IPS-18c (cell line): ENCODE results near the gene VOPP1.

Source experiments
- H3K4me3 ChIP-seq: 2 replicates; pipeline ENCODE4 v1.7.0; 2013; ENCODE audit warnings: low read depth, mild to moderate bottlenecking, low read length, moderate library complexity; ENCODE audit not compliant: insufficient read depth
- H3K9me3 ChIP-seq: one replicate; pipeline ENCODE4 v1.6.1; 2013; ENCODE audit warnings: mild to moderate bottlenecking, low read length, moderate library complexity; ENCODE audit not compliant: control insufficient read depth, insufficient read depth

VOPP1 gene

DNA sequence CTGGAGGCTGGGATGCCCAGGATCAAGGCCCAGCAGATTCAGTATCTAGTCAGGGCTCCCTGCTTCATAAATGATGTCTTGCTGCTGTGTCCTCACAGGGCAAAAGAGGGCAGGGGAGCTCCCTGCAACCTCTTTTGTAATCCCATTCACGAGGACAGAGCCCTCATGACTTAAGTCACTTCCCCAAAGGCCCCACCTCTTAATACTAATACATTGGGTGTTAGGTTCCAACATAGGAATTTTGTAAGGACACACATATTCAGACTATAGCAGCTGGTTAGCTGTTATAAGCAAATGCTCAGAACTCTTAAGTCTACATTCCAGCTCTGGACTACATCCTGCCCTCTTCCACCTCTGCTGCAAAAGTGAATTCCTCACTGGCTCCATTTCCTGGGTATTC is 63.0 kb downstream of the VOPP1 start:
- Histone ChIP-seq H3K9me3 (no peaks in the 10 kb centered on the region), H3K4me3 (no peak overlapping the region)

DNA sequence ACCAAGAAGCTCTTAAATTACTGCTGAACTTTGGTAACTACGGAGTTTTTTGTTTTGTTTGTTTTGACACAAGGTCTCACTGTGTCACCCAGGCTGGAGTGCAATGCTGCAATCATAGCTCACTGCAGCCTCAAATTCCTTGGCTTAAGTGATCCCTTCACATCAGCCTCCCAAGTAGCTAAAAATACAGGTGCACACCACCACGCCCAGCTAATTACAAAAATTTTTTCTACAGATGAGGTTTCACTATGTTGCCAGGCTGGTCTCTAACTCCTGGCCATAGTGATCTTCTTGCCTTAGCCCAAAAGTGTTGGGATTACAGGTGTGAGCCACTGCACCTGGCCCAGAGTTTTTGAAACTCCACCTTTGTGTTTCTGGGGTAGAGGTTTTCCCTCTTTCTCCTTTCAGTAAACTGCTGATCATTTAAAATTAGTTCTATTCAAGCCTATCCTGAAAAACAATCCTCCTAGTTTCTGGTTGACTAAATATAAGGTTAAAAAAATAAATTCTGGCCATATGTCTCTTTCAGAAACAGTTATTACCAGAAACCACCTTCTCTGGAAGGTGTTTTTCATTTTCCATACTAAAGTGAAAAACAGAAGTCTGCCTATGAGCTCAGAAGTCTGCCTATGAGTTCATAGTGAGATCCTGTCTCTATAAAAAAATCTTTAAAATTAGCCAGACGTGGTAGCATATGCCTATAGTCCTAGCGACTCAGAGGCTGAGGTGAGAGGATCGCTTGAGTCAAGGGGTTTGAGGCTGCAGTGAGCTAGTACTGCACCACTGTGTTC is 63.9 kb downstream of the VOPP1 start:
- H3K9me3 ChIP-seq: no peaks in the 10 kb centered on the region

DNA sequence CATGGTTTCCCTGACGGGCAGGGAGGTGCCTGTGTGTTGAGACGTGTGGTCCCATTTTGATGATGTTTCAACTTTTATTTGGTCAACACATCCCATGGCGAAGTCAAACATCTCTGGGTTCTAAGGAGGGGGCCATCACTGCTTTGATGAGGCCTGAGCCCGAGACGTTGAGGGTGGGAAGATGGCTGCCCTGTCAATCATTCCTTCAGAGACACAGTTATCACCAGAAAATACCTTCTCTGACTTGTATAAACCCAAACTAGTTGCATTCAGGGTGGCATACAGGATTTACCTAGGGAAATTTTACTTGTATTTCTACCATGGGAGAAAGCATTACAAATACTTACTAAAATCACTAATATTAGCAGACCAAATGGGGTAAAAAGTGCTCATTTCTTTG is 64.6 kb downstream of the VOPP1 start:
- H3K9me3 ChIP-seq: no peaks in the 10 kb centered on the region
- H3K4me3 ChIP-seq: no peak overlapping the region

More for the DNA sequence above, 63.9 kb downstream of the VOPP1 start:
- H3K4me3 ChIP-seq: no peak overlapping the region

DNA sequence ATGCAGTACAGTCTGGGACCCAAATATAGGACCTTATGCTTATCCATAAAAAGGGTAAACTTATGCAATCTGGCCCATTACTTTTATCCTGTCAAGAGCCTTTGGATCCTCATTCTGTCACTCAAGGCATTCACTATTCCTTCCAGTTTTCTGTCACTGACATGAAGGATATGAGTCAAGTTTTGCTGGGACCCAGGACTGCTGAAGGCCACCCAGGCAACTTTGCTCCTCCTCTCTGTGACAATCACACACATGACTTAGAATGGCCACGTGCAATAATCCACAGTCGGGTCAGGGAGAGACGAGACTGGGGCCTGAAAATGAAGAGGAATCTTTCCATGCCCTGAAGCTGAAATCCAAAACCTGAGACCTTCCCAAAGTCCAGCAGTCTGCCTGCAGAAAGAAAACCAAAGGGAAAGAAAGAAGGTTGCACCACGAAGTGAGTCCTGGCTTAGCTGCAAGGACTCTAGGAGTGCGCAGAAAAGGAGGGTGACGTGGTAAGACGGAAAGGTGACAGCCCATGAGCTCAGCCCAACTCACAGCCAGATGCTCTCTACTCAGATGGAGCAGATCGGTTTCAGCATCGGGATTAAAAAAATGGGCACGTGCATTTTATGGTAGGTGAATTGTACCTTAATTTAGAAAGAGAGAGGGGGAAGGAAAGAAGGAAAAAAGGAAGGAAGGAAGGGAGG is 67.2 kb downstream of the VOPP1 start:
- no peaks in the 10 kb centered on the region for H3K9me3 ChIP-seq
- H3K4me3 ChIP-seq: no peak overlapping the region

DNA sequence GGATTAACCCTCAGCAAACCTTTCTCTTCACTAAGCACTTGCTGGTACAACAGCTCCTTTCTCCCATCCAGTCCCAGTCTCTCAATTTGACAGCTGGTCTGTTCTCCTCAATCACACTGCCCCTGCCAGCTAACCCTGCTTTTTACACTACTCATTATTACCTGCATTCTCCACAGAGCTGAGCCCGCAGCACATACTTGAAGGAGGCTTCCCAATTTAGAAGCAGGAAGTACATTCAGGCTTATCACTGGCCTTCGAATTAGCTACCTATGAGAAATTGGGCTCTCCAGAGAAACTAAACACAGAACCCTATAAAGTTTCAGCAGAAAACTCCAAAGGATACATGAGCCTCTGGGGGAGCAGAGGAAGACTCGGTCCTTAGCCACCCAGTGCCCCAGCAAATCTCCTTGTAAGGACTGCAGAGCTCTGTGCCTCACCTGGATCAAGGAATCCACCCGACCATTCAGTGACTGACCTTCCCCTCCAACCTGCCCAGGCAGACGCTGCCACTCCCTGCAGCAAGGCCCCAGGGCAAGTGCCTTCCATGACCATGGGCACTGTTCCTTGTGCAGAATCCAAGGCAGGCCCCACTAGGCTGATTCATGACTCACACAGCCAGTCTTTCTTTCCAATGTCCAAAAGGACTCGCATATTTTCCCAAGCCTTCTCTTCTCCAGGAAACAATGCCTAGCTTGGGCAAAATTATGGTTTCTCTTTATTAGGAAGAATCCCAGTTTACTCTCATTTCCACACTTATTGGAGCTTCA is 68.0 kb downstream of the VOPP1 start:
- Histone ChIP-seq H3K9me3 (no peaks in the 10 kb centered on the region), H3K4me3 (no peak overlapping the region)

DNA sequence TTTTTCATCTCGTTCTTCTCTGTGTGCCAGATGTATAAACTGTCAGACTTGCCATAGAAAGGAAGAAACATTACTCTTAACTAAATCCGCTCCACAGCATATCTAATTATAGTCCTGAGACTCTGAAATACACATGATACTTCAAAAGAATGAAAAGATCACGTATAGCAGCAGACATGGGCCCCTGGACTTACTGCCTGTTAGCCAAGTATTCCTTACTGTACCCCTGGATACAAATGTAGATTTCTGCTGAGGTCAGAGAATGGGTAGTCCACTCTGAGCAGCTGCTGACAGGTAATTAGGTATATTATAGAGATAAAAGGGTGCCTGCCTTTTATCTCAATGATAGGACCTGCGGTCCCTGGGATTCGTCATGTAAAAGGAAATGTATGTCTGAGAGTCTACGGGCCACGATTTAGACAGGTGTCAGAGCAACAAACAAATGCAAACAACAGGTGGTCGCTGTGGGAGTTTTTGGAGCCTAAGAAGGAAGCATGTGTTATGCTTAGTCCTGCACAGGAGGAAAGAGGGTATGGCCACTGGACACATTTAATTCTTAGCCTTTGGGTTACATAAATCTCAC is 69.4 kb downstream of the VOPP1 start:
- Histone ChIP-seq H3K4me3 (no peak overlapping the region), H3K9me3 (no peaks in the 10 kb centered on the region)

DNA sequence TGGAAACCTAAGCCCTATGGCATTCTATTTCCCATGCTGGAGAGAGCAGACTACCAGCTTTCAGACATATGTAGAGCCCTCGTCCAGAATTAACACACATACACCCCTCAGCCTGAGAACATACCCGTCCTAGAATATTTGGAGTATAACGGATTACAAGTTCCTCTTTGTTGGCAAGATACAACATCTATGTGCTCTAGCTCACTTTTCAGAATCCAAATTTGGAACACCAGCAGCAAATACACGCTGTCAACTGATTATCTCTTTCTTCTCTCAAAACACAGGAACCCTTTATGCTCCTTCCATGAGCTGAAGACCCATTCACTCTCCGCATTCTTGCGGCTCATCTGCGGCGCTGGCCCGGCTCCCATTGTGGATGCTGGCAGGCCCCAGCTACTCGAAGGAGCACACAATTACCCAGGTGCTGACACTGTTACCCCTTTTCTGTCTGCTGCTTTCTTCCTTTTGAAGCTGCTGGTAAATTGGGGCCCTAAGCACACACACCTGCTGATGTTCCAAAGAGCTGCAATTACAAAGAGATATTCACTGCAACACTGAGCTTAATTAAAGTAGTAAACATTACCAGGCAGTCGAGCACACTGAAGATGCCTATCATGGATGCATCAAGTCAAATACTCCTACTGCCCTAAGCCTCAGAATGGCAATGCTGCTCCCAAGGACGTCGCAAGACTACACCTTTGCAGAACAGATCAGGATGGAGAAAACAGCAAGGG is 70.0 kb downstream of the VOPP1 start:
- H3K9me3 ChIP-seq: no peaks in the 10 kb centered on the region
- no peak overlapping the region for H3K4me3 ChIP-seq

DNA sequence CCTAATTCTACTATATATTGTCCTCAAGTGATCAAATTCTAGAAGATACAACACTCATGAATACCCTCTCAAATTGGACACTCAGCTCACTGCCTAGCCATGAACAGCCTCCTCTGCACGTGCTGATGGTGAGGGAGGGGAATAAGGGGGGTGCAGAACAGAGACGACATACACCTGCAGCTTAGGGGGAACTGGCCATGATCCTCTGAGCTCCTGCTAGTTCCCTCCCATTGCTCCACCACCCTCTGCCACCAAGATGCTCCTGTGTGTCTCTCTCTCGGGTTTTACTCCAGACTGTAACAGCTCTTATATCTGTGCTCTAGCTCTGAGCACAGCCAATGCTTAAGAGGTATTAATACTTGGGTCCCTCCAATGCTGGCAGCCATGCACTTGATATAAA is 70.7 kb downstream of the VOPP1 start:
- Histone ChIP-seq H3K9me3 (no peaks in the 10 kb centered on the region), H3K4me3 (no peak overlapping the region)

DNA sequence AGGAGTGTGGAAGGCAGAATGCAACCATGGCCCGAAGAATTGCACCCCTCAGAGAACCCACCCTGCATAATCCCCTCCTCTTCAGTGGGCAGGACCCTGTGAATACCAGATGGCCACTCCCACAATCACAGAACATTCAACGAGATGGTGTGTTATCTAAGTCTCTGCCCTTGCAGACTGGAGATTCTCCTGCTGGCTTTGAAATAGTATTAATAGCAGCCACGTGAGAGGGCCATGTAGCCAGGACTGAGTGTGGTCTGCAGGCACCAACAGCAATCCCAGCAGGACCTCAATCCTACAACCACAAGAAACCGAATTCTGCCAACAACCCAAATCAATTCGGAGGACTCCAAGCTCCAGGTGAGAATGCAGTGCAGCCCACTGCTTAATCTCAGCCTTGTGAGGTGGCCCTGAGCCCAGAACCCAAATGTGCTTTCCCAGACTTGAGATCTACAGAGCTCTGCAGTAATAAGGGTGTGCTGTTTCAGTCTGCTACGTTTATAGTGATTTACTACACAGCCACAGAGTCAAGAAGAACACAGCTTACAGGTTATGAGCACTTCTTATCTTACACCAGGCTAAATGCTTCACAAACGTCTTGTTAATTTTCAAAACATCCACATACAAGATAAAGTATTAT is 72.1 kb downstream of the VOPP1 start:
- no peaks in the 10 kb centered on the region for H3K9me3 ChIP-seq
- H3K4me3 ChIP-seq: no peak overlapping the region

DNA sequence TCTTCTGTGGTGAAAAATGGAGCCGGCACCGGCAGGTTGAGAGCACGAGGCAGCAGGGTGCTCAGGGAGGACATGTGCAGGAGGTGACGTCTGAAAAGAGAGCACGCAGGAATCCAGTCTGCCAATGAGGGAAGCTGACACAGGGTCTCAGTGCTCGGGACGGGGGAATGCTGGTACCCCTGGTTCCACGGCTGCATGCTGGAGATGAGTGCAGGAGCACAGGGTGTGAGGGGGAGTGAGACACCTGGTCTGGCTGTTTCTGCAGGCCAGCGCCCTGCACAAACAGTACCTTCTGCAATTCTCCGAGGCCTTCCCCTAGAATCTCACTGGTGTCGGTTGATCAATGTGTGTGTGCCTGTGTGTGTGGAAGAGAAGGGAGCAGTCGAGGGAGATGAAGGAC is 72.7 kb downstream of the VOPP1 start:
- peaks cover 2% of the 10 kb centered on the region for H3K9me3 ChIP-seq
- H3K4me3 ChIP-seq: no peak overlapping the region

DNA sequence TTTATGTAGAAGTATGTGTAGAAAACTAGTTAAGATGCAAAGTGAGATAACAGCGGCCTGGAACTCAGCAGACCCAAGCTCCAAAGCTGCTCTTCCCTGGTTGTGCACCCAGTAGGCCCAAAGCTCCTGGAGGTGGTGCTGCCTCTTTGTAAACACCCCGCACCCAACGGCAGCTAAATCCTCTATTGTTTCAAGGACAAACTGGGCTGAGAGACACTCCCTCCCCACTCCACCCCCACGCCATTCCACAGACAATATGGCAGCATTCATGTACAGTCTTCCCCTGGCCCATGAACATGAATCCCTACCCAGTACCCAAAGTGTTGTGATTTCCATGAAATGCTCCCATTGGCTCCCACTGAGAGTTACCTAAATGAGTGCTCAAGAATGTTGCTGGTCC is 73.5 kb downstream of the VOPP1 start:
- Histone ChIP-seq H3K9me3 (peaks cover 2% of the 10 kb centered on the region), H3K4me3 (no peak overlapping the region)

DNA sequence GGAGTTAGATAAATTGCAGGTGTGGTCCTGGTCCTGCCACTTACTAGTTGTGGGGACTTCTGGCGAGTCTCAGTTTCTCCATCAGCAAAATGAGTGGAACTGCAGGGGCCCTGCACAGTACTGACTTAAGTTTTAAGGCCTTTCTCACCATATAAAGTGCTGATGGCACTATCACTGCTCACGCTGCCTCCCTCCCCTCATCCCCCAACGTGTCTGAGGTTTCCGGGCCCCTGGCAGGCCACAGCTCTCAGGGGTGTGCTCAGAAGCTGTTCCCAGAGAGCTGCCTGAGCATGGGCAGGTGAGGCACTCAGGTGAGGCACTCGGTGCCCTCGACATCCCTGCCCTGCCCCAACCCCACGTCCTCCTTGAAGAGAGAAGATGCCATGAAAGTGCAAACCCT is 74.2 kb downstream of the VOPP1 start:
- Histone ChIP-seq H3K4me3 (no peak overlapping the region), H3K9me3 (peaks cover 2% of the 10 kb centered on the region)

DNA sequence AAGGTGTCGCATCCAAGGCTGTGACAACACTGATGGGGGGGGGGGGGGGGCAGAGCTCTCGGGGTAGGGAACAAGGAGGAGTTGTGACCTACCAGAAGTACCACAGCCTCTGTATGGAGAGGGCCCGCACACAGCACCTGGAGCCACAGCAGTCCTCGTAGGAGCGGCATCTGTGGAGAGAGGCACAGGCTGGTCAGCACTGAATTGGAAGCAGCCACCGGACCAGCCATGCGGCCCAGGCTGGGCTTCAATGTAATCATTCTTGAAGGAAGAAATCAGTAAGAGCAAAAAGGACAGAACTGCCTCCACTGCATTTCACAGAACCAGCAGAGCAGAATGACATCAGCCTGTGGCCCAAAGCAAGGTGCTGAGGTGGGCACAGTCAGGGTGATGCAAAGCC is 74.8 kb downstream of the VOPP1 start:
- Histone ChIP-seq H3K4me3 (no peak overlapping the region), H3K9me3 (peaks cover 2% of the 10 kb centered on the region)

DNA sequence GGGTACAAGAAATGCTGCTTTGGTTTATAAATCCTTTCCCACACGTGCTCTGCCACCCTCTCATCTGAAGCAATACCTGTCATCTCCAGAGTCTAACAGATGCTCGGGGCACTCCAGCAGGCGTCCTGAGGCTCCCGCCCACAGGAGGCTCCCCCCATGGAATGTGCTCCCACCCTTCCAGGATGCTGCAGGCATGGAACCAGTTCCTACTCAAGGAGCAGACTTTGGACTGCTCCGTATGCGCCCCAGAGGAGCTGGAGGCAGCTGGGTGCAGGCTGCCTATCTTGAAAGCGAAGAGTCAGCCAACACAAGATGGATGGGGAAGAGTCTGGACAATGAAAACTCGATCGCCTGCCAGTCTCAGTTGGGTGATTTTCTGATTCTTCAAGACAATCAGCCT is 75.4 kb downstream of the VOPP1 start:
- H3K4me3 ChIP-seq: no peak overlapping the region
- peaks cover 2% of the 10 kb centered on the region for H3K9me3 ChIP-seq

DNA sequence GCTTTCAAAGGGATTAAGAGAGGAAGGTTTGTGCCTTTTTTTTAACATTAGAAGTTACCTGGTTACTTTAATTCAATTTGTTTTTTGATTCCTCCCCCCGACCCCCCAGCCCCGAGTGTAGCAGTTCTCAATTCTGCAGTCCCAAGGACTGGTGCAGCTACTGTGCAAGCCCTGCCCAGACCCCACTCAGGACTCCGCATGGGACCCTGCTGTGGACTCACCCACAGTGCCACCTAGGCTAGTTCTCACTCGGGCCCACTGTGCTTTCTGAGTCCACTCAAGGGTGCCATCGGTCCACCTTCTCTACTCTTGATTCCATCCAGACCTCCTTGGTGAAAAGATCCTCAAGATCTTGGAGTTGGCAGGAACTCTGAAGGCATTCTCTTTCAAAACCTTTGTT is 77.4 kb downstream of the VOPP1 start:
- Histone ChIP-seq H3K4me3 (no peak overlapping the region), H3K9me3 (peaks cover 2% of the 10 kb centered on the region)

DNA sequence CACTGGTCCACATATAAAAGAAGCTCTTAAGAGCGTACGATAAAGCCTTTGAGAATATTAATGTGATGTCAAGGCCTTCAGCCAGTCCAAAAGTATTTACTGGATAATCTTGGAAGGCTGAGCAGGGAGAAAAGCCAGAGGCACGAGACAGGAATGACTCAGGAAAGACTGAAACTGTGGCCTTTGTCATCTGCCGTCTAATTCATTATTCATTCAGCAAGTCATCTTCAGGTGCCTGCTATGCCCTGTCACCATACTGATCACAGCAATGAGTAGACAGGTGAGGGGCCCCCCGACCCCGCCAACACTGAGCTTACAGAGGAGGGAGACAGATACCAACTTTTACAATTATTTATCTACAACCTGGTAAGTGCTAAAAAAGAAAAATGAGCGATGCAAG is 78.9 kb downstream of the VOPP1 start:
- Histone ChIP-seq H3K4me3 (no peak overlapping the region), H3K9me3 (peaks cover 2% of the 10 kb centered on the region)

DNA sequence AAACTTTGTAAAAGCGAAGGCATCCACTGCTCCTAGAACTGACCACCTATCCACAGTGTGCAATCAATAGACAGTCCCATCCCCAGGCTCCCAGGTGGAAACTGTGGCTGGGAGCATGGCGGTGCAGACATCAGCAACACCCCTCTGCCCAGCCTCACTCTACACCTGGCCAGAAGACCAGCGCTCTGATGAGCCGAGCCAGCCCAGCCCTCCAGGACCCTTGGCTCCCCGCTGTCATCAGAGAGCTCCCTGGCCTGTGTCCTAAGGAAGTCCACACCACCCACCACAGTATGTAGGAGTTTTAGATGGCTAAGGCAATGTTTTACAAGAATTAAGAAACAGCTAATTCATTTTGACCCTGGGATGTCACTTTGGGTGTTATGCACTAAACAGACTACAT is 81.0 kb downstream of the VOPP1 start:
- H3K9me3 ChIP-seq: peaks cover 4% of the 10 kb centered on the region

More for the DNA sequence above, 81.0 kb downstream of the VOPP1 start:
- H3K4me3 ChIP-seq: no peak overlapping the region
